ENCODE data around the gene TYW1B. TPM values are rescaled to one million over a fixed set of nuclear protein-coding genes. Genes with fewer than 3 reads are reported as not detected.
"Not testable (repeated sequence)": the region's sequence is repeated elsewhere in the genome, so short reads cannot be mapped to it uniquely, and the experiment has no call there.

The TYW1B gene
- total RNA-seq, 1 experiment from 2014 or later: 0.98 TPM

DNA sequence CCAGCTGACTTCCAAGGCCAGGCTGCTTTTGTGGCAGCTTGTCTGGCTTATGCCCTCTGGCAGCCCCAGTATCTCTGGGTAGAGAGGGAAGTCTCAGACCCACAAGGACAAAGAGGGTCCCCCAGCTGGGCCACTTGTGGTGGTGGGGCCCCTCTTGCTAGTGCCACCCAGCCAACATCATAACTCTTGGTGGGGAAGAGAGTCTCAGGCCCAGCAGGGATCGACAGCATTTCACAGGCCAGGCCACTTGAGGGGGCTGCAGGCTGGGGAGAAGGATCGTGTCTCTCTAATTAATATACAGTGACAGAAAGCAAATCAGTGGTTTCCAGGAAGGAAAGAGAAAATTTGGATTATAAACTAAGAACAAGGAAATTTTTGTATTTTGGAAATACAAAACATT lies 76.0 kb downstream of the TYW1B start:
- CTCF ChIA-PET: interaction anchor here (0.6 kb wide), 1 partner anchor 740 kb away, joined by 3 read pairs; no protein-coding TSS in a partner anchor
- TF ChIP-seq, protein P1, sequence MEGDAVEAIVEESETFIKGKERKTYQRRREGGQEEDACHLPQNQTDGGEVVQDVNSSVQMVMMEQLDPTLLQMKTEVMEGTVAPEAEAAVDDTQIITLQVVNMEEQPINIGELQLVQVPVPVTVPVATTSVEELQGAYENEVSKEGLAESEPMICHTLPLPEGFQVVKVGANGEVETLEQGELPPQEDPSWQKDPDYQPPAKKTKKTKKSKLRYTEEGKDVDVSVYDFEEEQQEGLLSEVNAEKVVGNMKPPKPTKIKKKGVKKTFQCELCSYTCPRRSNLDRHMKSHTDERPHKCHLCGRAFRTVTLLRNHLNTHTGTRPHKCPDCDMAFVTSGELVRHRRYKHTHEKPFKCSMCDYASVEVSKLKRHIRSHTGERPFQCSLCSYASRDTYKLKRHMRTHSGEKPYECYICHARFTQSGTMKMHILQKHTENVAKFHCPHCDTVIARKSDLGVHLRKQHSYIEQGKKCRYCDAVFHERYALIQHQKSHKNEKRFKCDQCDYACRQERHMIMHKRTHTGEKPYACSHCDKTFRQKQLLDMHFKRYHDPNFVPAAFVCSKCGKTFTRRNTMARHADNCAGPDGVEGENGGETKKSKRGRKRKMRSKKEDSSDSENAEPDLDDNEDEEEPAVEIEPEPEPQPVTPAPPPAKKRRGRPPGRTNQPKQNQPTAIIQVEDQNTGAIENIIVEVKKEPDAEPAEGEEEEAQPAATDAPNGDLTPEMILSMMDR (IDR thresholded peaks at IDR 0.05; ENCODE audit: unreplicated experiment): no peak
- Mint-ChIP-seq H3K36me3 (ENCODE audit: insufficient read depth, unreplicated experiment) (peaks cover 7% of the 10 kb centered on the region), H3K27ac (ENCODE audit: low read depth, unreplicated experiment) (peak overlapping the region; percentile 66), H3K4me1 (ENCODE audit: insufficient read depth, unreplicated experiment) (no peaks in the 10 kb centered on the region), H3K27me3 (ENCODE audit: insufficient read depth, unreplicated experiment) (no peaks in the 10 kb centered on the region), H3K9me3 (ENCODE audit: unreplicated experiment) (no peaks in the 10 kb centered on the region), H3K4me3 (ENCODE audit: unreplicated experiment) (no peak overlapping the region)
- POLR2A ChIA-PET: no interaction called here
- intact Hi-C loops (cut with micrococcal nuclease): no loop called here
- no peak for DNase-seq (ENCODE audit: unreplicated experiment)
- BruUV-seq (replicated peaks): no TSS peak

DNA sequence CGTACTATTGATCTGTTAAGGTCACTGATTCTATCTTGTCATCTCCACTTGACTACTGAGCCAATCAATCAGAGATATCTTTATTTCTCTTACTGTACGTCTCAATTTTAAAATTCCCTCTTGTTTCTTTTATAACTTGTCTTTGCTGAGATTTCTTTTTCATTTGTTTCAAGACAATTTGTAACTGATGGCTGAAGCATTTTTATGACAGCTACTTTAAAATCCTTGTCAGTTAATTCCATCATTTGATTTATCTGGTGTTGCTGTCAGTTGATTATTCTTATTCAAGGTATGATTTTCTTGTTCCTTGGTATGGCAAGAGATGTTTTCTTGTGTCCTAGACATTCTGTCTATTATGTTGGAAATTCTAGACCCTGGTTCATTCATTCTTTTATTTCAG lies 76.6 kb downstream of the TYW1B start:
- H3K9me3 Mint-ChIP-seq (ENCODE audit: unreplicated experiment): no peaks in the 10 kb centered on the region
- peak overlapping the region; percentile 66 for H3K27ac Mint-ChIP-seq (ENCODE audit: low read depth, unreplicated experiment)
- H3K27me3 Mint-ChIP-seq (ENCODE audit: insufficient read depth, unreplicated experiment): no peaks in the 10 kb centered on the region
- H3K36me3 Mint-ChIP-seq (ENCODE audit: insufficient read depth, unreplicated experiment): peaks cover 7% of the 10 kb centered on the region
- intact Hi-C loops (cut with micrococcal nuclease): no loop called here
- CTCF ChIA-PET: interaction anchor here (0.6 kb wide), 1 partner anchor 739 kb away, joined by 3 read pairs; no protein-coding TSS in a partner anchor
- POLR2A ChIA-PET: no interaction called here
- no peaks in the 10 kb centered on the region for H3K4me1 Mint-ChIP-seq (ENCODE audit: insufficient read depth, unreplicated experiment)
- H3K4me3 Mint-ChIP-seq (ENCODE audit: unreplicated experiment): no peak overlapping the region
- no TSS peak for BruUV-seq (replicated peaks)
- DNase-seq (ENCODE audit: unreplicated experiment): no peak
- TF ChIP-seq, protein P1 (IDR thresholded peaks at IDR 0.05; ENCODE audit: unreplicated experiment): no peak

DNA sequence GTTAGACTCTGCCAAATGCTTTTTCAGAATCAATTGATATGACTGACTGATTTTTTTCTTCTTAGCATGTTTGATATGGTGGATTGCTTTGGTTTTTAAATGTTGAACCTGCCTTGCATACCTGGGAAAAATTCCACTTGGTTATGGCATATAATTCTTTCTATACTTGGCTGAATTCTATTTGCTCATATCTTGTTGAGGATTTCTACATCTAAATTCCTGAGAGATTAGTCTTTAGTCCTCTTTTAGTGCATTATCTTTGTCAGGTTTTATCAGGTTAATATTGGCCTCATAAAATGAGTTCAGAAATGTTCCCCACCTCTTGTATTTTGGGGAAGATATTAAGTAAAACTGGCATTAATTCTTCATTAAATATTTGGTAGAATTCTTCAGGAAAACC lies 79.4 kb downstream of the TYW1B start:
- BruUV-seq (replicated peaks); H3K27ac Mint-ChIP-seq (ENCODE audit: low read depth, unreplicated experiment); H3K9me3 Mint-ChIP-seq (ENCODE audit: unreplicated experiment); POLR2A ChIA-PET; CTCF ChIA-PET; H3K27me3 Mint-ChIP-seq (ENCODE audit: insufficient read depth, unreplicated experiment); H3K36me3 Mint-ChIP-seq (ENCODE audit: insufficient read depth, unreplicated experiment); H3K4me3 Mint-ChIP-seq (ENCODE audit: unreplicated experiment); intact Hi-C loops (cut with micrococcal nuclease); DNase-seq (ENCODE audit: unreplicated experiment); H3K4me1 Mint-ChIP-seq (ENCODE audit: insufficient read depth, unreplicated experiment): not testable (repeated sequence)

DNA sequence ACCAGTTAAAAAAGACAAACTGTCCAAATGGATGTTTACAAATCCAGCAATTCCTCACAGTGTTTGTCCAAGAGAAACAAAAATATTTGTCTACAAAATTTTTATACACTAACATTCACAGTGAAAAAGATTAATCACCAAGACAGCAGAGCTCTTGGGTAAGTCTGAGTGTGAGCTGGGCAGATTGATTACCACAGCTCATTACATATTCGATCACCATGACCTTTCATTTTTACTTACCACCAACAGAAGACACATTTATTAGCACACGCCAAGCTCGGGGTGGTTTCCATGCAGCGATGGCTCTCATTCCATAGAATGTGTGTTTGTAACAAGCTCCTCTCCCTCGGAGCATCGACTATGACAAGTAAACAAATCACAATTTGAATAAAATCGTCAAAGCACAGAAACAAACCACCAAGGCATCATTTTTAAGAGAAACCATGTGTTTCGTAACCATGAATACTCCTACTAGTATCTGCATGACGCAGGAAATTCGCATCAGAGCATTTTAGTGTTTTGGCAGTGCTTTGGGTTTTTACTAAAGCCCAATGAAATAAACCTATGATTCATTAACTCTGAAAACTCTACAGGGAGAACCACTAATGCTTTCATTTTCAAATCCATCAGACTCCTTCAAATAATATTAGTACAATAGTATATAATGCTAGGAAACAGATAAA lies 83.6 kb downstream of the TYW1B start:
- H3K4me3 Mint-ChIP-seq (ENCODE audit: unreplicated experiment); intact Hi-C loops (cut with micrococcal nuclease); CTCF ChIA-PET: not testable (repeated sequence)

DNA sequence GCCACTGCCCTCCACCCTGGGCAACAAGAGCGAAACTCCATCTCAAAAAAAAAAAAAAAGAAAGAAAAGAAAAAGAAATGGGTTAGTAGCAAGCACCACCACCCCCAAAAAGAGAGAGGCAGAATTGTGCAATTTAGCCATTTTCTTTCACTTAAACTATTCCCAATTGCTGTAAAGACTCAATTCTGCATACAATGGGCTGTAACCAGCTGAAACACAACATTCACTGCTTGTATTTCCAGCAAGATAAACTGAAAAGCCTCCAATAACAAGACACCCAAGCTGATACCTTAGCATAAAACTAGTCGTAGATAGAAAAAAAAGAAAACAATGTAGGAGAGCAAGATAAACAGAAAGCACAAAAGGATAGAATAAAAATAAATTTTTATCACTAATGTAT lies 84.2 kb downstream of the TYW1B start:
- POLR2A ChIA-PET; H3K27me3 Mint-ChIP-seq (ENCODE audit: insufficient read depth, unreplicated experiment); H3K4me3 Mint-ChIP-seq (ENCODE audit: unreplicated experiment); BruUV-seq (replicated peaks); H3K4me1 Mint-ChIP-seq (ENCODE audit: insufficient read depth, unreplicated experiment); CTCF ChIA-PET; H3K27ac Mint-ChIP-seq (ENCODE audit: low read depth, unreplicated experiment); intact Hi-C loops (cut with micrococcal nuclease); DNase-seq (ENCODE audit: unreplicated experiment); H3K36me3 Mint-ChIP-seq (ENCODE audit: insufficient read depth, unreplicated experiment); H3K9me3 Mint-ChIP-seq (ENCODE audit: unreplicated experiment): not testable (repeated sequence)

More for the DNA sequence above, 83.6 kb downstream of the TYW1B start:
- H3K9me3 Mint-ChIP-seq (ENCODE audit: unreplicated experiment); H3K4me1 Mint-ChIP-seq (ENCODE audit: insufficient read depth, unreplicated experiment); POLR2A ChIA-PET; H3K36me3 Mint-ChIP-seq (ENCODE audit: insufficient read depth, unreplicated experiment); DNase-seq (ENCODE audit: unreplicated experiment); BruUV-seq (replicated peaks); H3K27me3 Mint-ChIP-seq (ENCODE audit: insufficient read depth, unreplicated experiment); H3K27ac Mint-ChIP-seq (ENCODE audit: low read depth, unreplicated experiment): not testable (repeated sequence)

DNA sequence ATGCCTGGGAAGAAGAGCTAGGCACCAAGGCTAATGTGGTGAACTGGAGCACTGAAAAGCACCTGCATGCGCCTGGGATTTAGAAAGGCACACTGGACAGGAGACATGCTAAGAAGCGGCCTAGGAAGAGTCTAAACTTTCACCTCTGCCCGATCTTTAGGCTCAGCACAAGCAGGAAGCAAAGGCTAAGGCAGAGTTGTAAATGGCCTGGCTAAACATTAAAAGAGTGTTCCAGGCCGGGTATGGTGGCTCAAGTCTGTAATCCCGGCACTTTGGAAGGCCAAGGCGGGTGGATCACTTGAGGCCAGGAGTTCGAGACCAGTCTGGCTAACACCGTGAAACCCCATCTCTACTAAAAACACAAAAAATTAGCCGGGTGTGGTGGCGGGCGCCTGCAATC lies 88.3 kb downstream of the TYW1B start:
- H3K9me3 Mint-ChIP-seq (ENCODE audit: unreplicated experiment); H3K27me3 Mint-ChIP-seq (ENCODE audit: insufficient read depth, unreplicated experiment); POLR2A ChIA-PET; H3K4me1 Mint-ChIP-seq (ENCODE audit: insufficient read depth, unreplicated experiment); H3K27ac Mint-ChIP-seq (ENCODE audit: low read depth, unreplicated experiment); DNase-seq (ENCODE audit: unreplicated experiment); H3K4me3 Mint-ChIP-seq (ENCODE audit: unreplicated experiment); intact Hi-C loops (cut with micrococcal nuclease); BruUV-seq (replicated peaks); CTCF ChIA-PET; H3K36me3 Mint-ChIP-seq (ENCODE audit: insufficient read depth, unreplicated experiment): not testable (repeated sequence)

DNA sequence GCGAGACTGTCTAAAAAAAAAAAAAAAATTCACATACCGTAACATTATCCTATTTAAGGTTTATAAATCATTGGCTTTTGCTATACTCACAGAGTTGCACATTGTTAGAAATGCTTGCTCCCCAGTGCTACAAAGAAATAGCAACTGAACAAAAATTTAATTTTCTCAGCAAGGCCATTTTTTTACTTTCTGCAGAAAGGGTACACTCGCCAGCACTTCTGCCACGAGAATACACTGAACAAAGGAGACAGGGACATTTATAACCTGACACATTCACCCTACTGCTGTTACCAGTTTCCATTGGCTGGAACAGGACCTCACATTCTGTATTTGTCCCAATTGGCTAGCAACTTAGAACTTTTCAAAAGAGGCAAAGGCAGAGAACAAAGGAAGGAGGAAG lies 92.1 kb downstream of the TYW1B start:
- BruUV-seq (replicated peaks); intact Hi-C loops (cut with micrococcal nuclease); H3K27ac Mint-ChIP-seq (ENCODE audit: low read depth, unreplicated experiment); H3K36me3 Mint-ChIP-seq (ENCODE audit: insufficient read depth, unreplicated experiment); H3K27me3 Mint-ChIP-seq (ENCODE audit: insufficient read depth, unreplicated experiment); DNase-seq (ENCODE audit: unreplicated experiment); POLR2A ChIA-PET; H3K4me1 Mint-ChIP-seq (ENCODE audit: insufficient read depth, unreplicated experiment); H3K4me3 Mint-ChIP-seq (ENCODE audit: unreplicated experiment): not testable (repeated sequence)
- CTCF ChIA-PET: interaction anchor here (0.6 kb wide), 1 partner anchor 199 kb away, joined by 7 read pairs; no protein-coding TSS in a partner anchor
- H3K9me3 Mint-ChIP-seq (ENCODE audit: unreplicated experiment): peaks cover 15% of the 10 kb centered on the region

DNA sequence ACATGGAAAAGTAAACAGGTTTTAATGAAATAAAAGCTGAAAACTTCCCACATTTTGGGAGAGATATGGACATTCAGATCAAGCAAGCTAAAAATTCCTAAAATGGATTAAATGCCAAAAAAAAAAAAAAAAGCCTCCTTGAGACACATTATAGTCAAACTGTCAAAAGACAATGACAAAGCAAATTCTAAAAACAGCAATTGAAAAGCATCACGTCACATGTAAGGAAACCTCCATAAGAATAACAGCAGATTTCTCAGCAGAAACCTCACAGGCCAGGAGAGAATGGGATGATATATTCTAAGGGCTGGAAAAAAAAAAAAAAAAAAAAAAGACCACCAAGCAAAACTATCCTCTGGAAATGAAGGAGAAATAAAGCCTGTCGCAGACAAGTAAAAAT lies 97.2 kb downstream of the TYW1B start:
- BruUV-seq (replicated peaks); CTCF ChIA-PET: not testable (repeated sequence)

More for the DNA sequence above, 97.2 kb downstream of the TYW1B start:
- DNase-seq (ENCODE audit: unreplicated experiment); H3K27me3 Mint-ChIP-seq (ENCODE audit: insufficient read depth, unreplicated experiment); H3K4me1 Mint-ChIP-seq (ENCODE audit: insufficient read depth, unreplicated experiment); H3K4me3 Mint-ChIP-seq (ENCODE audit: unreplicated experiment); H3K27ac Mint-ChIP-seq (ENCODE audit: low read depth, unreplicated experiment); intact Hi-C loops (cut with micrococcal nuclease); H3K36me3 Mint-ChIP-seq (ENCODE audit: insufficient read depth, unreplicated experiment); POLR2A ChIA-PET: not testable (repeated sequence)
- peaks cover 15% of the 10 kb centered on the region for H3K9me3 Mint-ChIP-seq (ENCODE audit: unreplicated experiment)
